ENCODE data around the gene ARID1B. TPM values are rescaled to one million over a fixed set of nuclear protein-coding genes. Genes with fewer than 3 reads are reported as not detected.
A peak's percentile ranks its signal among the peaks of the same experiment; 100 is the strongest.

The ARID1B gene
- total RNA-seq, 2 donors from 2014 or later, result 74.0 to 110 TPM

DNA sequence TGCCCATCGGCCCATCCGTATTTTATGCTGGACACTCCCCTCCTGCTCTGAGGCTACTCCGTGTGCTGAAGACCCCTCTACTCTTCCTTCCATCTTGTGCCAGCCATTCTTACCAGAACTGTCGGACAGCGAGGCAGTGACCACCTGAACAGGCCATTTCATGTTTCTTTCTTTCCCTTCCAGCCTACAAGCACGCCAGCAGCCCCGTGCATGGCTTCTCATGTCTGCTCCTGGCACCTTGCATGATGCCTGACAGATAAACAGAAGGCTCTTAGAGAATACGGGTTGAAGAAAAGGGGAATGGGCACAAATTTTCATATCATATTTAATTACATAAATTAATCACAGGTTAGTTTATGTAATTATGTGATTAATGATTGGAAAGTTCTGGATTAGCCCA lies 95.7 kb downstream of the ARID1B start:
- 89 to 96% methylated on average over 3 to 8 of the region's 8 CpGs for WGBS, 2 experiments (ENCODE audit: insufficient coverage in 1 of 2, insufficient read length in 1 of 2)
- no peak for DNase-seq
- peaks cover 50% of the 10 kb centered on the region for H3K4me1 Mint-ChIP-seq

DNA sequence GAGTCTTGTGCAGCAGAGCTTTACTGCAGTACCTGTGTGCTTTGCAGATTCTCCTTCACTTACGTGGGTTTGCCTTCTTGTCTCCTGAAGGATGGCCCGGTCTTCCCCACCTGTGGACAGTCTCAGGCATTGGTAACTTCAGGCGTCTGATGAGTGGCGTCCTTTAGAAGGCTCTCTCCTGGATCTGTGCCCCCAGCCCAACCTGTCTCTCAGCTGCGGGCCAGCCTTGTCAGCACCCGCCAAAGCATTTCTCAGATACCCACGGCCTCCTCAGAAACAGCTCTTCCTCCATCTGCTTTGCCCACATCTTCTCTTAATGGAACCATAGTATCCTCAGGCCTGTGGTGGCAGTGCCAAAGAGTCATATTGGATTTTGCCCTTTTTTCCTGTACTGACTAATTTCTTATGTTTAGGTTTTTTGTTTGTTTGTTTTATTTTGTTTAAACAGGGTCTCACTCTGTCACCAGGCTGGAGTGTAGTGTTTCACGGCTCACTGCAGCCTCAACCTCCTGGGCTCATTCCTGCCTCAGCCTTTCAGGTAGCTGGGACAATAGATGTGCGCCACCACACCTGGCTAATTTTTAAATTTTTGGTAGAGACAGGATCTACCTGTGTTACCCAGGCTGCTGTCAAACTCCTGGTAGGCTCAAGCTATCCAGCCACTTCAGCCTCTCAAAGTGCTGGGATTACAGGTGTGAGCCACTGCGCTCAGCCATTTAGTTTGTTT lies 96.6 kb downstream of the ARID1B start:
- H3K27me3 Mint-ChIP-seq (ENCODE audit: insufficient read depth), result no peaks in the 10 kb centered on the region

More for the DNA sequence above, 95.7 kb downstream of the ARID1B start:
- TF ChIP-seq, protein P1, sequence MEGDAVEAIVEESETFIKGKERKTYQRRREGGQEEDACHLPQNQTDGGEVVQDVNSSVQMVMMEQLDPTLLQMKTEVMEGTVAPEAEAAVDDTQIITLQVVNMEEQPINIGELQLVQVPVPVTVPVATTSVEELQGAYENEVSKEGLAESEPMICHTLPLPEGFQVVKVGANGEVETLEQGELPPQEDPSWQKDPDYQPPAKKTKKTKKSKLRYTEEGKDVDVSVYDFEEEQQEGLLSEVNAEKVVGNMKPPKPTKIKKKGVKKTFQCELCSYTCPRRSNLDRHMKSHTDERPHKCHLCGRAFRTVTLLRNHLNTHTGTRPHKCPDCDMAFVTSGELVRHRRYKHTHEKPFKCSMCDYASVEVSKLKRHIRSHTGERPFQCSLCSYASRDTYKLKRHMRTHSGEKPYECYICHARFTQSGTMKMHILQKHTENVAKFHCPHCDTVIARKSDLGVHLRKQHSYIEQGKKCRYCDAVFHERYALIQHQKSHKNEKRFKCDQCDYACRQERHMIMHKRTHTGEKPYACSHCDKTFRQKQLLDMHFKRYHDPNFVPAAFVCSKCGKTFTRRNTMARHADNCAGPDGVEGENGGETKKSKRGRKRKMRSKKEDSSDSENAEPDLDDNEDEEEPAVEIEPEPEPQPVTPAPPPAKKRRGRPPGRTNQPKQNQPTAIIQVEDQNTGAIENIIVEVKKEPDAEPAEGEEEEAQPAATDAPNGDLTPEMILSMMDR (conservative IDR thresholded peaks at IDR 0.05), result no peak
- no peaks in the 10 kb centered on the region for H3K36me3 ChIP-seq (ENCODE audit: control insufficient read depth, insufficient read depth, low read length)
- Mint-ChIP-seq H3K27me3 (ENCODE audit: insufficient read depth) (no peaks in the 10 kb centered on the region), H3K9me3 (no peaks in the 10 kb centered on the region), H3K27ac (peak overlapping the region; percentile 7), H3K4me3 (no peak overlapping the region), H3K36me3 (ENCODE audit: low read depth) (peaks cover 4% of the 10 kb centered on the region)
- no peaks in the 10 kb centered on the region for H3K27me3 ChIP-seq (ENCODE audit: control insufficient read depth, insufficient read depth, low read length, poor library complexity, severe bottlenecking)
- no peak overlapping the region for H3K9ac ChIP-seq (ENCODE audit: extremely low read depth, low read length, poor library complexity, severe bottlenecking)
- H3K9me3 ChIP-seq (ENCODE audit: control insufficient read depth, low read length), result no peaks in the 10 kb centered on the region
- H3K4me3 ChIP-seq (ENCODE audit: low read length), result no peak overlapping the region
- H3K27ac ChIP-seq (ENCODE audit: low read depth, low read length), result no peak overlapping the region
- peaks cover 22% of the 10 kb centered on the region for H3K4me1 ChIP-seq (ENCODE audit: control insufficient read depth, insufficient read depth, low read length)

DNA sequence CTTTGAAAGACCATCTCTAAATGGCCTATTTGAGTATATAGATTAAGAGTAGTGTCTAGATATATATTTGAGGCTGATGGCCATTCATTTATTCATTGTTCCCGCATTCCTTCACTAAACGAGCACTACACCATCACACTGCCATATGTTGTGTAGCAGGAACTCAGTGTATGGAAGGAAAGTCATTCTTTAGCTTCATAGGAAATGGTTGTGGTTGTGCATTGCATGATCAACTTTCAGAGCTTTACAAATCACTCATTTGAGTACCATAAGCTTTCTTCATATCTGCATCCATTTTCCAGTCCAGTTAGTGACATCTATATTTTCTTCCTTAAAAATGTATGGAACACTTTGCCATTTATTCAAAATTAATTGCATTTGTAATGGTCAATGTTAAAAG lies 97.9 kb downstream of the ARID1B start:
- peaks cover 45% of the 10 kb centered on the region for H3K4me1 Mint-ChIP-seq
- Histone ChIP-seq H3K27ac (ENCODE audit: low read depth, low read length) (no peak overlapping the region), H3K4me3 (ENCODE audit: low read length) (no peak overlapping the region), H3K9ac (ENCODE audit: extremely low read depth, low read length, poor library complexity, severe bottlenecking) (no peak overlapping the region), H3K4me1 (ENCODE audit: control insufficient read depth, insufficient read depth, low read length) (peaks cover 6% of the 10 kb centered on the region), H3K36me3 (ENCODE audit: control insufficient read depth, insufficient read depth, low read length) (no peaks in the 10 kb centered on the region), H3K9me3 (ENCODE audit: control insufficient read depth, low read length) (no peaks in the 10 kb centered on the region), H3K27me3 (ENCODE audit: control insufficient read depth, insufficient read depth, low read length, poor library complexity, severe bottlenecking) (no peaks in the 10 kb centered on the region)
- H3K9me3 Mint-ChIP-seq, result no peaks in the 10 kb centered on the region
- WGBS, 2 experiments (ENCODE audit: insufficient coverage in 1 of 2, insufficient read length in 1 of 2), result 100% methylated on average over 1 of the region's 2 CpGs; no CpG with 5 or more reads in 1 of the 2 experiments
- no peak overlapping the region for H3K4me3 Mint-ChIP-seq
- H3K36me3 Mint-ChIP-seq (ENCODE audit: low read depth), result peaks cover 6% of the 10 kb centered on the region
- no peak overlapping the region for H3K27ac Mint-ChIP-seq
- no peaks in the 10 kb centered on the region for H3K27me3 Mint-ChIP-seq (ENCODE audit: insufficient read depth)
- no peak for DNase-seq
- TF ChIP-seq, protein P1 (conservative IDR thresholded peaks at IDR 0.05), result no peak

More for the DNA sequence above, 96.6 kb downstream of the ARID1B start:
- Mint-ChIP-seq H3K27ac (peak overlapping the region; percentile 72), H3K9me3 (no peaks in the 10 kb centered on the region), H3K4me1 (peaks cover 45% of the 10 kb centered on the region), H3K4me3 (no peak overlapping the region), H3K36me3 (ENCODE audit: low read depth) (peaks cover 6% of the 10 kb centered on the region)
- H3K4me3 ChIP-seq (ENCODE audit: low read length), result no peak overlapping the region
- H3K27ac ChIP-seq (ENCODE audit: low read depth, low read length), result no peak overlapping the region
- H3K4me1 ChIP-seq (ENCODE audit: control insufficient read depth, insufficient read depth, low read length), result peaks cover 14% of the 10 kb centered on the region
- H3K27me3 ChIP-seq (ENCODE audit: control insufficient read depth, insufficient read depth, low read length, poor library complexity, severe bottlenecking), result no peaks in the 10 kb centered on the region
- no peaks in the 10 kb centered on the region for H3K9me3 ChIP-seq (ENCODE audit: control insufficient read depth, low read length)
- H3K36me3 ChIP-seq (ENCODE audit: control insufficient read depth, insufficient read depth, low read length), result no peaks in the 10 kb centered on the region
- 94% methylated on average over 8 to 10 of the region's 10 CpGs for WGBS, 2 experiments (ENCODE audit: insufficient coverage in 1 of 2, insufficient read length in 1 of 2)
- DNase-seq, result peak; percentile 34
- no peak overlapping the region for H3K9ac ChIP-seq (ENCODE audit: extremely low read depth, low read length, poor library complexity, severe bottlenecking)
- TF ChIP-seq, protein P1 (conservative IDR thresholded peaks at IDR 0.05), result no peak

Data from endodermal cell (in vitro differentiated cells).